GM23248 (cell line): ENCODE data around the gene OIP5.

Experiments
- EZH2 ChIP-seq: fragments of 200-600 bp; sonication (generic); IDR thresholded peaks from 2 replicates; pipeline ENCODE4 v1.6.1; 2018; ENCODE audit warnings: antibody characterized with exemption, mild to moderate bottlenecking; ENCODE audit not compliant: insufficient read depth, poor library complexity, severe bottlenecking
- EZH2phosphoT487 ChIP-seq: fragments of 200-600 bp; sonication (generic); IDR thresholded peaks from 2 replicates; pipeline ENCODE4 v1.6.1; 2018; ENCODE audit warnings: antibody characterized with exemption, moderate library complexity, mild to moderate bottlenecking, low read depth; ENCODE audit not compliant: insufficient read depth

DNA sequence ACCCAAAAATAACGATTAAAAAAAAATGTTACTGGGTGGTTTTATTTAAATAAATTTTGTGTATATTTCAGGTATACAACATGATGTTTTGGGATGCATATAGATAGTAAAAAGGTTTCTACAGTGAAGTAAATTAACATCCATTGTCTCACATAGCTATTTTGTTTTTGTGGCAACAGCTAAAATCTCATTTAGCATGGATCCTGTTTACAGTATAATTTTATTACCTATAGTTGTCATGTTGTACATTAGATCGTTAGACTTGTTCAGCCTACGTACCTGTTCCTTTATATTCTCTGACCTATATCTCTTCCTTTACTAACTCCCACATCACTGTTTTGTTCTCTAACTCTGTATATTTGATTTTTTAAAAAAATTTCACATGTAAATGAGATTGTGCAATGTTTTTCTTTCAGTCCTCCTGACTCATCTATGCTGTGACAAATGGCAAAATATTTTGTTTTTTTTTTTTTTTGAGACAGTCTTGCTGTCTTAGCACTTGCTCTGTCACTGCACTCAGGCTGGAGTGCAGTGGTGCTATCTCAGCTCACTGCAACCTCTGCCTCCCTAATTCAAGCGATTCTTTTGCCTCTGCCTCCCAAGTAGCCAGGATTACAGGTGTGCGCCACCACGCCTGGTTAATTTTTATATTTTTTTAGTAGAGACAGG is 45.6 kb downstream of the OIP5 start:
- TF ChIP-seq EZH2phosphoT487 (no peak), EZH2 (no peak)
